ENCODE results near the gene RPL22. TPM values are rescaled to one million over a fixed set of nuclear protein-coding genes. Genes with fewer than 3 reads are reported as not detected.

Gene RPL22
- total RNA-seq, 1 experiment from 2014 or later: 298 TPM

GRCh38 chr1:6176779-6177178 lies 22.6 kb downstream of the RPL22 start:
- DNase-seq (ENCODE audit: extremely low read depth, low read depth): no peak

DNA sequence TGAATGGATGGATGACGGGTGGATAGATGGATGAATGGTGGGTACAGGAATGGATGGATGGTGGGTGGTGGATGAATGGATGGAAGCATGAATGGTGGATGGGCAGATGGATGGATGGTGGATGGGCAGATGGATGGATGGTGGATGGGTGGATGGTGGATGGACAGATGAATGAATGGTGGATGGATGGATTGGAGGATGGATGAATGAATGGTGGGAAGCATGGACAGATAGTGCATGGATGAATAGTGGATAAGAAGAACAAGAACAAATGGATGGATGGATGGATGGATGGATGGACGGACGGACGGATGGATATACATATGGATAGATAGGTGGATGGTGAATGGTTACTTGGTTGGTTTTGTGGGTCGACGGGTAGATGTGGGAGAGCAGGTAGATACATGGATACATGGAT lies 24.0 kb downstream of the RPL22 start:
- no peak for DNase-seq (ENCODE audit: extremely low read depth, low read depth)

DNA sequence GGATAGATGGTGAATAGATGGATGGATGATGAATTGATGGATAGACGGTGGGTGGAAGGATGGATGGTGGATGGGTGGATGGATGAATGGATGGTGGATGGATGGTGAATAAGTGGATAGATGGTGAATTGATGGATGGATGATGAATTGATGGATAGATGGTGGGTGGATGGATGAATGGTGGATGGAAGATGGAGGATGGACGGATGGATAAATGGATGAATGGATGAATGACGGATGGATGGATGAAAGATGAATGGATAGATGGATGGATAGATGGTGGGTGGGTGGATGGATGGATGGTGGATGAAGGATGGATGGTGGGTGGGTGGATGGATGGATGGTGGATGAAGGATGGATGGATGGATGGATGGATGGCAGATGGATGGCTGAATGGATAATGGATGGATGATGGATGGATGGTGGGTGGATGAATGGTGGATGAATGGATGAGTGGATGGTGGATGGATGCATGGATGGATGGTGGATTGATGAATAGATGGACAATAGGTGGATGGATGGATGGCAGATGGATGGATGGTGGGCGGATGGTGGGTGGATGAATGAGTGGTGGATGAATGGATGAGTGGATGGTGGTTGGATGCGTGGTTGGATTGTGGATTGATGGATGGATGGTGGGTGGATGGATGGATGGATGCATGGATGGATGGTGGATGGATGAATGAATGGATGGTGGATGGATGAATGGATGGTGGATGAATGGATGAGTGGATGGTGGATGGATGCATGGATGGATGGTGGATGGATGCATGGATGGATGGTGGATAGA lies 24.6 kb downstream of the RPL22 start:
- DNase-seq (ENCODE audit: extremely low read depth, low read depth): no peak

DNA sequence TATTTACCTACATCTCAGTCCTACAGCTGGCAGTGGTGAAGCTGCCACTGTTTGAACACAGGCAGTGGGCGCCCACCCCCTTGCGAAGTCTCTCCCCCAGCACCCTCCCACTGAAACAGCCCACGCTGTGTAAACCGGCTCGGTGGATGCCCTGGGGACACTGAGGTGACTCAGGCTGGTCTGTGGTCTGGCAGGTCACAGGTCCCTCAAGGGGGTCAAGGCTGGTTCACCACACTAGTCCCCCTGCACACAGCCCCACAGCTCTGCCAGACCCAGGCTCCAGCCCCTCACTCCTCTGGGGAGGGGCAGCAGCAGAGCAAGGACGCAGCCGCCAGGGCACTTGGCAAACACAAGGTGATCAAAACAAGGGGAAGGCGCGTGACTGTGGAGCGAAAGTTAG lies 26.8 kb downstream of the RPL22 start:
- no peak for DNase-seq (ENCODE audit: extremely low read depth, low read depth)

DNA sequence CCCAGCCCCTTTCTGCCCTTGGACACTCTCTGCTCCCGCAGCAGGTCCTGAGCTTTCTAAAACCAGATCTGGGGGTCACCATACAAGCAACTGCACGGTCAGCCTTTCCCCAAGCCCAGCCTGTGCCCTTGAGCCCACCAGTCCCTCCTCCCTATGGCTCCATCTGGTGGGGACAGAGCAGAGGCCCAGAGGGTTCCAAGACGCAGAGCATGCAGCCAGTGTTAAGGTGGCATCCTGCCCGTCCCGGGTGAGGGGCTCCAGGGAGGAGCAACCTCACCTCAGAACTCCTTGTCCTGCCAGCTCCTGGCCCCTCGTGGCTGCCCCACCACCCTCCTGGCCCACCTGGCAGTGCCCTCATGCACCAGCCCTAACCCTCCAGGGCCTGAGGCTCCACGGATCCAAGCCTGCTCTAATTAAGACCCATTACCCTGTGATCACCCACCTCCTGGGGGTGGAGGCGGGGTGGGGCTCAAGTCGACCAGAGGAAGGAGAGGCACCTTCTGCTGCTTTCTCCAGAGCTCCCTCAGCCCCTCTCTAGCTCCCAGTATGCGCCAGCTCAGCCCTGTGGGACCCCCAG lies 27.8 kb downstream of the RPL22 start:
- no peak for DNase-seq (ENCODE audit: extremely low read depth, low read depth)

GRCh38 chr1:6170742-6171201 lies 28.6 kb downstream of the RPL22 start:
- no peak for DNase-seq (ENCODE audit: extremely low read depth, low read depth)

- no peak for DNase-seq (ENCODE audit: extremely low read depth, low read depth)
These were observed 29.2 kb downstream of the RPL22 start for GRCh38 chr1:6170116-6170741.

- no peak for DNase-seq (ENCODE audit: extremely low read depth, low read depth)
These were observed 30.3 kb downstream of the RPL22 start for GRCh38 chr1:6168947-6169586.

GRCh38 chr1:6167391-6168303 lies 31.7 kb downstream of the RPL22 start:
- no peak for DNase-seq (ENCODE audit: extremely low read depth, low read depth)

DNA sequence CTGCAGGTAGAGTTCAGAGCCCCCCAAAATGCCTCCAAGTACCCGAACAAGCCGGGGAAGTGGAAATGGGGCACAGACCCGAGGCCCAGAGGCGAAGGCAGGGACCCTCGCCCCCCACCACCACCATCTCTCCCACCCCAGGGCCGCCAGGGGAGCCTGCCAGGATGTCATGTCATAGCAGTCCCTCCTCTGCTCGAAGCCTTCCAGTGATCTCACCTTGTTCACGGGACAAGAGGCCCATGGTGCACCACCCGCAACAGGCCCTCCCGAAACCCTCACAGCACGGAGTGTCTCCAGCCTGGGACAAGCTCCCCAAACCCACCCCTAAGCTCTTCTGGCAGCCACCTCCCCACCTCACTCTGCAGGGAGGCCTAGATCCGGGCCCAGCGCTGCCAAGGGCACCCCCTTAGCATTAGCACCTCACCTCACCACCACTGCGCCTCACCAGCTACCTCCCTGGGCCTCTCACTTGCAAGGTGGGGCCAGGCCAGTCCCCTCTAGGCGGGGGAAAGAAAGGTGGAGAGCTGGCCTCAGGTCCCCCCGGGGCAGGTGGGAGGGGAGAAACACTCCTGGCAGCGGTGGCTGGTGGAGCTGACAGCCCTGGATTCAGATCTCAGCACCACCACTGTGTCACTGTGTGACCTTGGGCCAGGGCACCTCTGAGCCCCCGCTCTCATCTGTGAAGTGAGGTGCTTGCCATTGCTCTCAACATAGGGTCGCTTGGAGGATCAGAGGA lies 32.6 kb downstream of the RPL22 start:
- DNase-seq (ENCODE audit: extremely low read depth, low read depth): no peak

- no peak for DNase-seq (ENCODE audit: extremely low read depth, low read depth)
These were observed 33.2 kb downstream of the RPL22 start for GRCh38 chr1:6166221-6166620.

DNA sequence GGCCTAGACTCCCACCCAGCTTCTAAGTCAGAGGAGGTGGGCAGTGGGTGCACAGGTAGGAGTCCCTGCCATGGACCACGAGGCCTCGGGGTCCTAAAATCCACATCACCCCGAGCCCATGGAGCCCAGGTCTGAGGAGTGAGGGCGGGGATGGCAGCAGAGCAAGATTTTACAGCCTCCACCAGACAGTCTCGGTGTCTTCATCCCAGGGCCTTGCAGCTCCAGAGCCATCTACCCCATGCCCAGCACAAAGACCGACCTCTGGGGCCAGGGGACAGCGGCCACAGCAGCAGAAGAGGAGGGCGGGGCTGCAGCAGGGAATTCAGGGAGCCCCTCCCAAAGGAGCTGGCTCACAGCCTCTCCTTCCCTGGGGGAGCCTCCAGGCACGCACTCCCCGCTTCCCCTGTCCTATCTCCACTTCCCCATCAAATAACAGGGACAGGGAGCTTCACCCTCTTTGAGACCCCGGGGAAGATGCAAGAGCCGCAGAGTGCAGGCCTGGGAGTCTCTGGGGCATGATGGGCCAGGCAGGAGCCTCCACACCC lies 33.9 kb downstream of the RPL22 start:
- DNase-seq (ENCODE audit: extremely low read depth, low read depth): no peak

DNA sequence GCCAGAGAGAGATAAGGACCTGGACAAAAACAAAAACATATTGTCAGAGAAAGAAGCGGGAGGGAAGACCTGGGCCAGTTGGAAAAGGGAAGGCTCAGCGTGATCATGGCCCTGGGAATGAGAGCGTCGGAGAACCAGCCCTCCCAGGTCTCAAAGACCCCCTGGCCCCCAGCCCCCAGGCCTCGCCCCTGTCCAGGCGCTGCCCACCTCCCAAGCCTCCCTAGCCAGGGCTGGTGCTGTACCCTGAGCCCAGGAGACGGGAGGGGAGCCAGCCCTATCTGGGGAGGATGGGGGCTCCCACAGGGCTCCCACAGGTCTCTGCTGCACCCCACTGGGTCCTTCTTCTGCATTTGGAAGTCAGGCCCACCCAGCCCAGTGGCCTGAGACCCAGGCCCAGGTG lies 34.4 kb downstream of the RPL22 start:
- DNase-seq (ENCODE audit: extremely low read depth, low read depth): no peak

GRCh38 chr1:6163973-6164617 lies 35.3 kb downstream of the RPL22 start:
- DNase-seq (ENCODE audit: extremely low read depth, low read depth): no peak

GRCh38 chr1:6163191-6163972 lies 36.0 kb downstream of the RPL22 start:
- DNase-seq (ENCODE audit: extremely low read depth, low read depth): no peak

- no peak for DNase-seq (ENCODE audit: extremely low read depth, low read depth)
These were observed 36.6 kb downstream of the RPL22 start for GRCh38 chr1:6162773-6163172.

DNA sequence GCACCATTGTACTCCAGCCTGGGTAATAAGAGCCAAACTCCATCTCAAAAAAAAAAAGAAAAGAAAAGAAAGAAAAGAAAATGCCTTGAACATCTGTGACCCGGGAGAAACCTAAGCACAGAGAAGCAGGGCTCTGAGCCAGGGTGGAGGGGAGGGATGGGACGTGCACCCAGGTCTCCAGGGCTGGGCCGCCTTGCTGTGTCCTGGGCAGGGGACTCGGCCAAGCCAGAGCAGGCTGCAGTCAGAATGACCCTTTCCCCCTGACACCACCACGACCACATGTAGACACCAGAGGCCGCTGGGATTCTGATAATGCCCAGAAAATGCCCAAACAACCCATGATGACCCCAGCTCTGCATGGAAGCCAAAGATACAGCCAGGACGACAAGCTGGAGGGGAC lies 37.1 kb downstream of the RPL22 start:
- DNase-seq (ENCODE audit: extremely low read depth, low read depth): no peak

DNA sequence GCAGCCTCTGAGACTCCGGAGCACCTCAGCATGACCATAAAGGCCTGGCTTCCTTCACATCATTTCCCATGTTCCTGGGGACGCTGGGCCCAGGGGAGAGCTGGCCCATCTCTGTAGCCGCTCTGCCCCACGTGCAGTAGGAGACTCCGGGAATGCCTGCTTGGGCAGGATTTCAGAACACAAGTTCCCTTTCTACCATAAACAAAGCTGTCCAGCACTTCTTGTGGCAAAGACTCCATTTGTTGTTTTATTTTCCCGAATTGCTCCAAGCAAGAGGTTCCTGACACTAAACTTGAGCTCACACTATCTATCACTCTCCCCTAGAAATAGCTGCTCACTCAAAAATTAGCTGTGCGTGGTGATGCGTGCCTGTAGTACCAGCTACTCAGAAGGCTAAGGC lies 41.2 kb downstream of the RPL22 start:
- no peak for DNase-seq (ENCODE audit: extremely low read depth, low read depth)

Measured in NCI-H460 (cell line).